HepG2 (cell line): ENCODE data around the gene INF2. TPM values are rescaled to one million over a fixed set of nuclear protein-coding genes. Genes with fewer than 3 reads are reported as not detected.
A peak's percentile ranks its signal among the peaks of the same experiment; 100 is the strongest.

ENCODE experiments used
- ATAC-seq: fragments of 200-7000 bp; cut with Tn5 transposase; 3 replicates; pipeline ENCODE4 v1.9.1; 2020; ENCODE audit warnings: mild to moderate bottlenecking, moderate library complexity
- BruUV-seq: library from RNA; stranded (reverse); fragments of 400-500 nt; replicated peaks from 2 replicates; lab custom pipeline; 2021; lab: Mats Ljungman, UMichigan
- CTCF ChIA-PET: fragments of 300-600 bp; formaldehyde crosslinking; extraction: SDS; loops from one replicate; lab custom pipeline; 2021; ENCODE audit warnings: low total read pairs, inconsistent platforms, low intra/inter-chr PET ratio; lab: Yijun Ruan, JAX
- POLR2A ChIA-PET: fragments of 350-600 bp; sonication (Branson Sonifier 250); formaldehyde crosslinking; loops from one replicate; lab custom pipeline; 2020; ENCODE audit warnings: antibody characterized with exemption, inconsistent platforms; lab: Yijun Ruan, JAX
- DNase-seq: peaks from one replicate; pipeline ENCODE4 v3.0.0-alpha.2; 2015; ENCODE audit warnings: low spot score
- FAIRE-seq: peaks from 3 replicates; lab custom pipeline; 2011; peaks lifted over from hg19 to GRCh38; lab: Jason Lieb, UNC
- H2AFZ ChIP-seq: one replicate; pipeline ENCODE4 v1.6.1; 2011; ENCODE audit warnings: low read length, inconsistent platforms
- H3K27ac ChIP-seq: fragments of 300-600 bp; 3 replicates; pipeline ENCODE4 v1.8.0; 2011; ENCODE audit warnings: mixed run types, mild to moderate bottlenecking, mixed read lengths, low read length, inconsistent platforms; ENCODE audit not compliant: insufficient read depth; ENCODE audit errors: extremely low read length
- H3K27me3 ChIP-seq, 2 experiments: fragments of 200-600 bp in 1 of 2; 2 replicates in 1 of 2; 3 replicates in 1 of 2; pipeline versions ENCODE4 v1.6.0 to v1.8.0; 2011; ENCODE audit warnings: low read length in 2 of 2, mild to moderate bottlenecking in 2 of 2, moderate library complexity in 2 of 2, inconsistent platforms in 1 of 2; ENCODE audit not compliant: insufficient read depth in 2 of 2, control insufficient read depth in 1 of 2
- H3K36me3 ChIP-seq, 2 experiments: fragments of 200-600 bp in 1 of 2; replicated peaks in 1 of 2; 2 replicates in 1 of 2; 3 replicates in 1 of 2; pipeline versions ENCODE4 v1.5.1 to v1.8.0; 2011; ENCODE audit warnings: low read length in 2 of 2, inconsistent platforms in 1 of 2; ENCODE audit not compliant: insufficient read depth in 2 of 2, control insufficient read depth in 1 of 2
- H3K4me1 ChIP-seq: 2 replicates; pipeline ENCODE4 v1.5.1; 2012; ENCODE audit warnings: low read length, inconsistent platforms; ENCODE audit not compliant: insufficient read depth
- H3K4me2 ChIP-seq: 2 replicates; pipeline ENCODE4 v1.6.0; 2011; ENCODE audit warnings: low read depth, low read length, inconsistent platforms
- H3K4me3 ChIP-seq, 3 experiments: fragments of 200-600 bp in 1 of 3; sonication (generic), shearing (Covaris generic) in 1 of 3; replicated peaks in 1 of 3; 2 replicates each; pipeline ENCODE4 v1.5.1; 2011 to 2016; ENCODE audit warnings: low read length in 3 of 3, inconsistent platforms in 2 of 3, low read depth in 2 of 3, mild to moderate bottlenecking in 2 of 3, control low read depth in 1 of 3, mixed read lengths in 1 of 3; ENCODE audit not compliant: insufficient read depth in 1 of 3
- H3K79me2 ChIP-seq: one replicate; pipeline ENCODE4 v1.6.1; 2011; ENCODE audit warnings: low read length, inconsistent platforms; ENCODE audit not compliant: insufficient read depth
- H3K9ac ChIP-seq: 2 replicates; pipeline ENCODE4 v1.6.0; 2011; ENCODE audit warnings: mild to moderate bottlenecking, low read depth, low read length, inconsistent platforms; ENCODE audit not compliant: insufficient read depth
- H3K9me3 ChIP-seq: 2 replicates; pipeline ENCODE4 v1.5.1; 2012; ENCODE audit warnings: mild to moderate bottlenecking, low read length
- H4K20me1 ChIP-seq: 2 replicates; pipeline ENCODE4 v1.6.0; 2011; ENCODE audit warnings: inconsistent platforms, mild to moderate bottlenecking, low read length, moderate library complexity; ENCODE audit not compliant: insufficient read depth
- CTCF ChIP-seq: sonication (generic); formaldehyde crosslinking; IDR thresholded peaks from 2 replicates; pipeline ENCODE4 v1.5.0; 2020; ENCODE audit warnings: mild to moderate bottlenecking, missing genetic modification reagents, moderate library complexity
- EP300 ChIP-seq, 3 experiments: sonication (generic) in 1 of 3; formaldehyde crosslinking in 1 of 3; IDR thresholded peaks; 2 replicates each; pipeline versions ENCODE4 v1.5.1 to v1.6.1; 2011 to 2020; ENCODE audit warnings: low read depth in 2 of 3, low read length in 2 of 3, borderline replicate concordance in 1 of 3, improper control_type of control experiment in 1 of 3, mild to moderate bottlenecking in 1 of 3, missing genetic modification reagents in 1 of 3, moderate library complexity in 1 of 3
- HNF4G ChIP-seq, 2 experiments: sonication (generic) in 1 of 2; formaldehyde crosslinking in 1 of 2; IDR thresholded peaks; 2 replicates each; pipeline versions ENCODE4 v1.4.0 to v1.6.1; 2011 to 2020; ENCODE audit warnings: borderline replicate concordance in 2 of 2, low read depth in 2 of 2, mild to moderate bottlenecking in 2 of 2, low read length in 1 of 2, missing genetic modification reagents in 1 of 2, moderate library complexity in 1 of 2
- HNRNPH1 ChIP-seq: fragments of 200-400 bp; formaldehyde crosslinking; optimal IDR thresholded peaks from 2 replicates; pipeline ENCODE3; 2017; ENCODE audit warnings: mild to moderate bottlenecking, low read depth, low read length
- LRRFIP1 ChIP-seq: sonication (generic); formaldehyde crosslinking; conservative IDR thresholded peaks from 2 replicates; pipeline ENCODE4 v1.4.0; 2020; ENCODE audit warnings: missing genetic modification reagents
- MAFF ChIP-seq: IDR thresholded peaks from 2 replicates; pipeline ENCODE4 v1.6.1; 2011; ENCODE audit warnings: low read depth, low read length, improper control_type of control experiment
- MAZ ChIP-seq, 2 experiments: sonication (generic) in 1 of 2; formaldehyde crosslinking in 1 of 2; IDR thresholded peaks; 2 replicates each; pipeline versions ENCODE4 v1.5.0 to v1.6.1; 2012 to 2020; ENCODE audit warnings: low read depth in 2 of 2, mild to moderate bottlenecking in 2 of 2, borderline replicate concordance in 1 of 2, improper control_type of control experiment in 1 of 2, low read length in 1 of 2, missing genetic modification reagents in 1 of 2, moderate library complexity in 1 of 2
- PPARG ChIP-seq: conservative IDR thresholded peaks from 2 replicates; pipeline ENCODE4 v1.6.1; 2016; ENCODE audit warnings: missing biosample characterization, missing genetic modification reagents
- RAD21 ChIP-seq: fragments of 450-650 bp; formaldehyde crosslinking; IDR thresholded peaks from 2 replicates; pipeline ENCODE4 v1.5.0; 2020; ENCODE audit warnings: mild to moderate bottlenecking
- RFXAP ChIP-seq: sonication (generic); formaldehyde crosslinking; IDR thresholded peaks from 2 replicates; pipeline ENCODE4 v1.4.0; 2020; ENCODE audit warnings: missing genetic modification reagents, borderline replicate concordance
- SKI ChIP-seq: fragments of 450-650 bp; IDR thresholded peaks from one replicate; pipeline ENCODE4 v1.6.1; 2018; ENCODE audit warnings: mild to moderate bottlenecking; ENCODE audit not compliant: partially characterized antibody
- STAG1 ChIP-seq: sonication (generic); formaldehyde crosslinking; IDR thresholded peaks from 2 replicates; pipeline ENCODE4 v1.4.0; 2020; ENCODE audit warnings: missing genetic modification reagents
- ZNF709 ChIP-seq: sonication (generic); formaldehyde crosslinking; IDR thresholded peaks from 2 replicates; pipeline ENCODE4 v1.5.0; 2020; ENCODE audit warnings: mild to moderate bottlenecking, missing genetic modification reagents
- WGBS: methylation state at CpG from one replicate; pipeline ENCODE4 v1.1.6; 2017; ENCODE audit warnings: low lambda C conversion rate; 5-methylcytosine and 5-hydroxymethylcytosine counted together
- in situ Hi-C: cut with HindIII; loops from 2 replicates; pipeline ENCODE4 v1.10.0; 2017; ENCODE audit warnings: low pct_unique_long_range_greater_than_20kb; ENCODE audit not compliant: extremely low pct_ligation_motif_present
- intact Hi-C: fragments of 100-400 bp; cut with micrococcal nuclease; formaldehyde crosslinking; loops from one replicate; pipeline ENCODE4 v1.10.0; 2022; ENCODE audit not compliant: unreplicated experiment
- polyA plus RNA-seq, 8 experiments: library from polyadenylated mRNA; depleted of rRNA in 3 of 8; stranded (reverse) in 7 of 8; unstranded in 1 of 8; fragments of >200 nt; fragmentation: Illumina TruSeq in 4 of 8; extraction: Trizol in 4 of 8; gene quantifications; 2 replicates each; pipeline versions ENCODE4 v1.2.1 to v1.2.3, GENCODE V29; 2011 to 2016; ENCODE audit warnings: low read depth in 4 of 8, missing spikeins in 1 of 8, mixed read lengths in 1 of 8; ENCODE audit not compliant: insufficient read depth in 1 of 8
- total RNA-seq, 5 experiments: library from RNA; depleted of rRNA; stranded (reverse); fragments of >200 nt; fragmentation: Illumina TruSeq; extraction: Trizol; gene quantifications; 2 replicates each; pipeline ENCODE4 v1.2.3, GENCODE V29; 2016; ENCODE audit warnings: low read depth in 1 of 5
- TF ChIP-seq, protein P1 (sequence below): sonication (generic); formaldehyde crosslinking; IDR thresholded peaks from 2 replicates; pipeline ENCODE4 v1.4.0; 2020; ENCODE audit warnings: missing genetic modification reagents

The INF2 gene
- total and polyA plus RNA-seq, 2 of the 13 experiments (the other 11 are each of a cell fraction or from before 2014, with no cell fraction given), result 16.4 to 26.4 TPM

- H3K9me3 ChIP-seq, result no peaks in the 10 kb centered on the region
- intact Hi-C loops, result loop anchor here (1.0 to 5.0 kb wide), 2 partner anchors 23 to 33 kb away; no protein-coding TSS in a partner anchor
- in situ Hi-C loops, result no loop called here
- FAIRE-seq, result peak; percentile 69
- peak; percentile 68 for DNase-seq
- ChIA-PET CTCF (interaction anchor here (1.4 kb wide), 2 partner anchors 19 to 23 kb away, joined by 4 to 5 read pairs; no protein-coding TSS in a partner anchor), POLR2A (interaction anchor here (0.7 to 3.4 kb wide), 3 partner anchors 9 to 24 kb away, joined by 3 to 26 read pairs (median 4); no protein-coding TSS in a partner anchor)
- WGBS, result 33% methylated on average over 4 of the region's 4 CpGs
- BruUV-seq, result no TSS peak
- no peak overlapping the region for H3K4me2 ChIP-seq
- peaks cover 77% of the 10 kb centered on the region for H3K4me1 ChIP-seq
- no peaks in the 10 kb centered on the region for H3K27me3 ChIP-seq
- H3K9ac ChIP-seq, result no peak overlapping the region
- peaks cover 7% of the 10 kb centered on the region for H3K79me2 ChIP-seq
- no peak overlapping the region for H3K27ac ChIP-seq
- no peak for ATAC-seq
- H2AFZ ChIP-seq, result no peak overlapping the region
- H3K36me3 ChIP-seq, result no peaks in the 10 kb centered on the region
- no peak overlapping the region for H3K4me3 ChIP-seq
- peaks cover under 1% of the 10 kb centered on the region; the same call in 1 of the 2 replicates for H4K20me1 ChIP-seq
- TF ChIP-seq SKI (peak; percentile 44), CTCF (CRISPR knock-in tag) (peak; percentile 43), MAZ (IDR thresholded peaks at IDR 0.05; ENCODE audit: borderline replicate concordance, low read depth, low read length) (no peak), MAZ (CRISPR knock-in tag; IDR thresholded peaks at IDR 0.05; ENCODE audit: low read depth) (no peak), MAFF (peak; percentile 29; the same call in 1 of the 2 replicates), PPARG (CRISPR knock-in tag) (no peak), EP300 (IDR thresholded peaks at IDR 0.05; ENCODE audit: low read depth in 2 of 2, low read length in 2 of 2) (peak in 1 of 2 experiments; percentile 13; a peak in 1 of 4 replicates), EP300 (CRISPR knock-in tag; IDR thresholded peaks at IDR 0.05; ENCODE audit: borderline replicate concordance) (no peak), HNRNPH1 (no peak), LRRFIP1 (CRISPR knock-in tag) (no peak), RFXAP (CRISPR knock-in tag) (no peak), RAD21 (peak; percentile 55; the same call in 1 of the 2 replicates), ZNF709 (no peak), HNF4G (IDR thresholded peaks at IDR 0.05; ENCODE audit: borderline replicate concordance, low read depth, low read length) (0 out of 2 replicates have a peak, but pooled peaks have one; percentile 32), HNF4G (CRISPR knock-in tag; IDR thresholded peaks at IDR 0.05; ENCODE audit: borderline replicate concordance, low read depth) (no peak), STAG1 (CRISPR knock-in tag) (0 out of 2 replicates have a peak, but pooled peaks have one; percentile 21)
- TF ChIP-seq, protein P1, sequence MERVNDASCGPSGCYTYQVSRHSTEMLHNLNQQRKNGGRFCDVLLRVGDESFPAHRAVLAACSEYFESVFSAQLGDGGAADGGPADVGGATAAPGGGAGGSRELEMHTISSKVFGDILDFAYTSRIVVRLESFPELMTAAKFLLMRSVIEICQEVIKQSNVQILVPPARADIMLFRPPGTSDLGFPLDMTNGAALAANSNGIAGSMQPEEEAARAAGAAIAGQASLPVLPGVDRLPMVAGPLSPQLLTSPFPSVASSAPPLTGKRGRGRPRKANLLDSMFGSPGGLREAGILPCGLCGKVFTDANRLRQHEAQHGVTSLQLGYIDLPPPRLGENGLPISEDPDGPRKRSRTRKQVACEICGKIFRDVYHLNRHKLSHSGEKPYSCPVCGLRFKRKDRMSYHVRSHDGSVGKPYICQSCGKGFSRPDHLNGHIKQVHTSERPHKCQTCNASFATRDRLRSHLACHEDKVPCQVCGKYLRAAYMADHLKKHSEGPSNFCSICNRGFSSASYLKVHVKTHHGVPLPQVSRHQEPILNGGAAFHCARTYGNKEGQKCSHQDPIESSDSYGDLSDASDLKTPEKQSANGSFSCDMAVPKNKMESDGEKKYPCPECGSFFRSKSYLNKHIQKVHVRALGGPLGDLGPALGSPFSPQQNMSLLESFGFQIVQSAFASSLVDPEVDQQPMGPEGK (CRISPR knock-in tag), result peak; percentile 31; the same call in 1 of the 2 replicates
Observed at GRCh38 chr14:104685216-104685997, 4.0 kb upstream of the INF2 start.
